NCI-H748 (cell line): ENCODE data around the gene S100A8.
"Not testable (repeated sequence)": the region's sequence is repeated elsewhere in the genome, so short reads cannot be mapped to it uniquely, and the experiment has no call there.

Experiments
- DNase-seq: peaks from one replicate; lab custom pipeline; 2025; ENCODE audit not compliant: unreplicated experiment; lab: John Stamatoyannopoulos, UW

Gene S100A8

GRCh38 chr1:153417136-153417888 lies 26.4 kb upstream of the S100A8 start:
- no peak for DNase-seq

- DNase-seq = no peak
These were observed 25.1 kb upstream of the S100A8 start, which contains the start of gene S100A7A for GRCh38 chr1:153415850-153416570. TSS of gene S100A7A (plus strand) at chr1:153416520. CDS start at chr1:153418083, 1,563 bp downstream.

- DNase-seq = not testable (repeated sequence)
These were observed 23.1 kb upstream of the S100A8 start for GRCh38 chr1:153413961-153414360.

- DNase-seq = peak; percentile 87
These were observed 16.4 kb upstream of the S100A8 start for GRCh38 chr1:153407274-153407673.

- not testable (repeated sequence) for DNase-seq
These were observed 15.1 kb upstream of the S100A8 start for GRCh38 chr1:153405825-153406599.

GRCh38 chr1:153404768-153405167 lies 13.9 kb upstream of the S100A8 start:
- DNase-seq = peak; percentile 22

- no peak for DNase-seq
These were observed 13.3 kb upstream of the S100A8 start for GRCh38 chr1:153404086-153404635.

- DNase-seq = no peak
These were observed 12.7 kb upstream of the S100A8 start for GRCh38 chr1:153403421-153404085.

- no peak for DNase-seq
These were observed 11.4 kb upstream of the S100A8 start for GRCh38 chr1:153402226-153402625.

- DNase-seq = no peak
These were observed 10.6 kb upstream of the S100A8 start for GRCh38 chr1:153401461-153401860.

- peak; percentile 42 for DNase-seq
These were observed 9.4 kb upstream of the S100A8 start for GRCh38 chr1:153400244-153400643.

- no peak for DNase-seq
These were observed 8.7 kb upstream of the S100A8 start for GRCh38 chr1:153399401-153400055.

GRCh38 chr1:153397924-153398651 lies 7.2 kb upstream of the S100A8 start:
- no peak for DNase-seq

- DNase-seq = no peak
These were observed 6.4 kb upstream of the S100A8 start for GRCh38 chr1:153397051-153397923.

GRCh38 chr1:153396461-153396860 lies 5.6 kb upstream of the S100A8 start:
- no peak for DNase-seq

- DNase-seq = no peak
These were observed 4.9 kb upstream of the S100A8 start for GRCh38 chr1:153395776-153396175.

GRCh38 chr1:153395136-153395685 lies 4.3 kb upstream of the S100A8 start:
- DNase-seq = no peak

GRCh38 chr1:153394391-153394790 lies 3.5 kb upstream of the S100A8 start:
- DNase-seq = no peak
